ENCODE measurements around the gene CPNE6. TPM values are rescaled to one million over a fixed set of nuclear protein-coding genes. Genes with fewer than 3 reads are reported as not detected.

CPNE6 gene
- total and polyA plus RNA-seq, 2 of the 13 experiments (the other 11 are each of a cell fraction or from before 2014, with no cell fraction given): not detected

DNA sequence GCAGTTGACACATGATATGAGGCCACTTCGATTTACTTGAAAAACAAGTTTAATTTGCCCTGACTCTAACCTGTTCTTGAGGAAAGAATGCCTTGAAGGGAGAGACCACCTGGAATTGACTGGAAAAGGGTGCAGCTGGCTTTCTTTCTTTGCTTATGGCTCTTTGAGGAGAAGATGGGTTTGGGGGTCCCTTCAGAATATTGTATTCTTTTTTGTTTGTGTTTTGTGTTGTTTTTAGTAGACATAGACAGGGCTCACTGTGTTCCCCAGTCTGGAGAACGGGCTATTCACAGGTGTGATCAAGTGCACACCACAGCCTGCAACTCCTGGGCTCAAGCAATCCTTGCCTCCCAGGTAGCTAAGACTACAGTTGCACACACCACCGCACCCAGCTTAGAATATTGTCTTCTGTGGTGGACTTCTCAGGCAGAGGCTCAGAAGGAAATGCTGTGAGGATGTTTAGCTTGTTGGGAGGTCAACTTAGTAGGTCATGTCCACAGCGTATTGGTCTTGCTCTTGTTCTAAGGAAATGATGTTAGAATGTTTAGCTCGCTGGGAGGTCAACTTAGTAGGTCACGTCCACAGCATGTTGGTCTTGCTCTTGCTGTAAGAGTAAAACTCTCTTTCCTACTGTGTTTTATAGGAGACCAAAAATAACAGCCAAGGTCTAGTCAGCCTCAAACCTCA, 44.9 kb downstream of the CPNE6 start (continued):
- TF ChIP-seq ZFP91 (CRISPR knock-in tag; IDR thresholded peaks at IDR 0.05; ENCODE audit: borderline replicate concordance) (no peak), ZNF562 (CRISPR knock-in tag; IDR thresholded peaks at IDR 0.05; ENCODE audit: borderline replicate concordance) (no peak), ZEB1 (IDR thresholded peaks at IDR 0.05; ENCODE audit: insufficient replicate concordance, low read depth) (no peak), MATR3 (CRISPR knock-in tag; IDR thresholded peaks at IDR 0.05) (no peak), KIAA2018 (CRISPR knock-in tag; IDR thresholded peaks at IDR 0.05; ENCODE audit: borderline replicate concordance) (no peak), MZF1 (CRISPR knock-in tag; IDR thresholded peaks at IDR 0.05; ENCODE audit: borderline replicate concordance) (0 out of 2 replicates have a peak, but pooled peaks have one; percentile 34), MEIS1 (CRISPR knock-in tag; IDR thresholded peaks at IDR 0.05; ENCODE audit: borderline replicate concordance) (no peak), MYNN (CRISPR knock-in tag; IDR thresholded peaks at IDR 0.05; ENCODE audit: low read depth) (no peak), ZNF33B (CRISPR knock-in tag; IDR thresholded peaks at IDR 0.05) (no peak), ZNF225 (CRISPR knock-in tag; IDR thresholded peaks at IDR 0.05) (no peak), ZNF839 (CRISPR knock-in tag; IDR thresholded peaks at IDR 0.05; ENCODE audit: borderline replicate concordance) (no peak)
- TF ChIP-seq, protein P1, sequence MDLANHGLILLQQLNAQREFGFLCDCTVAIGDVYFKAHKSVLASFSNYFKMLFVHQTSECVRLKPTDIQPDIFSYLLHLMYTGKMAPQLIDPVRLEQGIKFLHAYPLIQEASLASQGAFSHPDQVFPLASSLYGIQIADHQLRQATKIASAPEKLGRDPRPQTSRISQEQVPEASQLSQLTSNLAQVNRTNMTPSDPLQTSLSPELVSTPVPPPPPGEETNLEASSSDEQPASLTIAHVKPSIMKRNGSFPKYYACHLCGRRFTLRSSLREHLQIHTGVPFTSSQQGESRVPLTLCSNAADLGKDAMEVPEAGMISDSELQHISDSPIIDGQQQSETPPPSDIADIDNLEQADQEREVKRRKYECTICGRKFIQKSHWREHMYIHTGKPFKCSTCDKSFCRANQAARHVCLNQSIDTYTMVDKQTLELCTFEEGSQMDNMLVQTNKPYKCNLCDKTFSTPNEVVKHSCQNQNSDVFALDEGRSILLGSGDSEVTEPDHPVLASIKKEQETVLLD (CRISPR knock-in tag; IDR thresholded peaks at IDR 0.05; ENCODE audit: low read depth): no peak
- TF ChIP-seq, protein P2, sequence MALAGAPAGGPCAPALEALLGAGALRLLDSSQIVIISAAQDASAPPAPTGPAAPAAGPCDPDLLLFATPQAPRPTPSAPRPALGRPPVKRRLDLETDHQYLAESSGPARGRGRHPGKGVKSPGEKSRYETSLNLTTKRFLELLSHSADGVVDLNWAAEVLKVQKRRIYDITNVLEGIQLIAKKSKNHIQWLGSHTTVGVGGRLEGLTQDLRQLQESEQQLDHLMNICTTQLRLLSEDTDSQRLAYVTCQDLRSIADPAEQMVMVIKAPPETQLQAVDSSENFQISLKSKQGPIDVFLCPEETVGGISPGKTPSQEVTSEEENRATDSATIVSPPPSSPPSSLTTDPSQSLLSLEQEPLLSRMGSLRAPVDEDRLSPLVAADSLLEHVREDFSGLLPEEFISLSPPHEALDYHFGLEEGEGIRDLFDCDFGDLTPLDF (CRISPR knock-in tag; IDR thresholded peaks at IDR 0.05): no peak
- TF ChIP-seq, protein P3, sequence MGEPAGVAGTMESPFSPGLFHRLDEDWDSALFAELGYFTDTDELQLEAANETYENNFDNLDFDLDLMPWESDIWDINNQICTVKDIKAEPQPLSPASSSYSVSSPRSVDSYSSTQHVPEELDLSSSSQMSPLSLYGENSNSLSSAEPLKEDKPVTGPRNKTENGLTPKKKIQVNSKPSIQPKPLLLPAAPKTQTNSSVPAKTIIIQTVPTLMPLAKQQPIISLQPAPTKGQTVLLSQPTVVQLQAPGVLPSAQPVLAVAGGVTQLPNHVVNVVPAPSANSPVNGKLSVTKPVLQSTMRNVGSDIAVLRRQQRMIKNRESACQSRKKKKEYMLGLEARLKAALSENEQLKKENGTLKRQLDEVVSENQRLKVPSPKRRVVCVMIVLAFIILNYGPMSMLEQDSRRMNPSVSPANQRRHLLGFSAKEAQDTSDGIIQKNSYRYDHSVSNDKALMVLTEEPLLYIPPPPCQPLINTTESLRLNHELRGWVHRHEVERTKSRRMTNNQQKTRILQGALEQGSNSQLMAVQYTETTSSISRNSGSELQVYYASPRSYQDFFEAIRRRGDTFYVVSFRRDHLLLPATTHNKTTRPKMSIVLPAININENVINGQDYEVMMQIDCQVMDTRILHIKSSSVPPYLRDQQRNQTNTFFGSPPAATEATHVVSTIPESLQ (CRISPR knock-in tag; conservative IDR thresholded peaks at IDR 0.05): no peak

Measured in HepG2 (cell line).